EL (cell line): ENCODE data around the gene CD164.
A peak's percentile ranks its signal among the peaks of the same experiment; 100 is the strongest.
"Not testable (repeated sequence)": the region's sequence is repeated elsewhere in the genome, so short reads cannot be mapped to it uniquely, and the experiment has no call there.

ENCODE experiments used
- DNase-seq: peaks from one replicate; pipeline ENCODE4 v3.0.0-alpha.2; 2016

CD164 gene

DNA sequence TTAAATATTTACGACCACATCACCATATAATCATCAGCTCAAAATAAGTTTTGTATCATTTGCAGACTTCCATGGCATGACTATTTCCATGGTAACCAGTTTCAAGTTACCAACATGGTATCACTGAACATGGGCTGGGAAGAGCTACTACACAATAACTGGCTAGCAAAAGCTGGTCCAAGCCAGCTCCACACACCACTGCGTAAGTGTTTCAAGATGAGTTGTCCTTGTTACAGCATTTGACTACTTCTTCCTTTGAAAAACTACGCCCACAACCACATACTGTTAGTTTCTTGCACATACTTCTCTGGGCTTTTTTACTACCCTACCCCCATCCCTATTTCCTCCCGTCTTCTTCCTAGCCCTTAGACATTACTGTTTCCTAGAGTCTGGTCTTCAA is 8.5 kb downstream of the CD164 start:
- DNase-seq, result no peak

DNA sequence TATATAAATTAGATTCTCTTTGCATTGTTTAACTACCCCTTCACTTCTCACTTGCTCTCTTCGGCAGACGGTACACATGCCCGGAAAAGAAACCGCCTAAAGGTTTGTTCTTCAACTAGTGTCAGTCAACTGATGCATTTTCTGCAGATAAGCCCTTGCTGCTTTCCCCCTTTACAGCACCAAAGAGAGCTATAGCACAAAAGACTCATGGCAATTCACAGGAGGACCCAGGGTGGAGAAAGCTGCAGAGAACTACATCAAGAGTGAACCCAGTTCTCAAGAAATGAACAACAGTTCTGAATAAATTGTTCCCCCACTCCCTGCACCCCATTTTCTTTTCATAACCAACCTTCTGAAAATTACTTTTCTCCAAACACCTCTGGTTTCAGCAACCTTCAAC is 8.9 kb downstream of the CD164 start:
- no peak for DNase-seq

DNA sequence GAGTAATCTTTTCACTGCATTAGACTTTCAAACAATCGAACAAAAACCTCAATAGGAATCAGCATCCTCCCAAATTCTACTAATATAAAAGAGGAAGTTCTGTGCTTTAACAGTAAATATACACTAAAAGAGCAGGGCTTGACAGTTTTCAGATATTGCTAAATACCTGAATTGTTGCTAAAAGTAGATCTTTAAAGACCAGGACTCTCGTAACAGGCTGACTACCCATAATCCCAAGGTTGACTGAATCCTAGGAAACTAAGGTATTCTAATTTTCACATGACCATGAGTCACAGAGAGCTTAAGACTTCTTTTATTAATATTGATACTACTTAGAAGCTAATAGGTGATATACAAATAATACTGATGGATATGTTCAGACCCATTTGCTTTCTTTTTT is 10.1 kb downstream of the CD164 start:
- no peak for DNase-seq

DNA sequence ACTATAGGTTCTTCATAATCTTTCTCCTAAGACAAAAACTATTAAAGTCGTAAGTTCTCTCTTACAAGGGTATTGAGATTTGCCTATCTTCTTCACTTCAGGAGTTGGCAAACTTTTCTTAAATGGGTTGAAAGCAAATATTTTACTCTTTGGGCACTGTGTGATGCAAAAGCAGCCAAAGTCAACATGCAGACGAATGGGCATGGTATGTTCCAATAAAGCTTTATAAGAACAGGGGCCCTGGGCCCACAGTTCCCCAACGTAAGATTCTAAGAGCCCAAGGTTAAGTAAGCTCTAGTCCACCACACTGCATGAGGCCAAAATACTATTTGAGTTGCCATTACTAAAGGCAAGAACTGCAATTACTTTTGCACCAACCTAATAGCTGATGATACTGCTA is 11.5 kb downstream of the CD164 start:
- no peak for DNase-seq

DNA sequence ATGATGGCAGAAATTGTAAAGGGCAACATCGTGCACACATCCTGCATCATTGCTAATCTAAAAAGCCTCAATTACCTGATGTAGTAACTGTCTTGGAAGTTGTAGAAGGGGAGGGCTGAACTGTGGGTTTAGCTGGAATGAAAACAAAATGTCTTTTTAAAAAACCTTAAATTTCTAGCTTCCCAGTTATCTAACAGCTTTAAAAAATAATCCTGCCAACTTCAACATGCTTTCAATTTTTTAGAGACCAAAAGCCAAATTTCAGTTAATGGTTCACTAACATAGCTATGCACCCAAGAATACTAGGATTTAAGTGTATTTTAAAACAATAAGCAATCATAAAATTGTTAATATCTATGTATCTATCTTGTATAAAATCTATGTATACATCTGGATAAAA is 11.9 kb downstream of the CD164 start:
- no peak for DNase-seq

DNA sequence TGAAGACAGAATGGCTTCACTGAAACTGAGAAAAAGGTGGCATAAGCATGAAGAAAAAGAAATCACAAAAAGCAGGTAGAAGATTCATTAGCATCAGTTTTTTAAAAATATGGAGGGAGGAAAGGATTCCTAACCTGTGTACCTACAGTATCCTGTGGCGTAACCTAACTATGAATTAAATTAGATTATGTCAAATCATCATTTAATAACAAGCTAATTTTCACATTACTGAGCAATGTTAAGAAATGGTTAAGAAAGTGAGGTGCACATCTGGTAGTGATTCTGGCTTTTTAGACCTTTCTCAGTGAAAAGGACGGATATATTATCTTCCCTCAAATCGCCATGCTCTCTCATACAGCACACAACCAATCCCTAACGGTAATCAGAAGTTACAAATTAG is 12.5 kb downstream of the CD164 start:
- no peak for DNase-seq

DNA sequence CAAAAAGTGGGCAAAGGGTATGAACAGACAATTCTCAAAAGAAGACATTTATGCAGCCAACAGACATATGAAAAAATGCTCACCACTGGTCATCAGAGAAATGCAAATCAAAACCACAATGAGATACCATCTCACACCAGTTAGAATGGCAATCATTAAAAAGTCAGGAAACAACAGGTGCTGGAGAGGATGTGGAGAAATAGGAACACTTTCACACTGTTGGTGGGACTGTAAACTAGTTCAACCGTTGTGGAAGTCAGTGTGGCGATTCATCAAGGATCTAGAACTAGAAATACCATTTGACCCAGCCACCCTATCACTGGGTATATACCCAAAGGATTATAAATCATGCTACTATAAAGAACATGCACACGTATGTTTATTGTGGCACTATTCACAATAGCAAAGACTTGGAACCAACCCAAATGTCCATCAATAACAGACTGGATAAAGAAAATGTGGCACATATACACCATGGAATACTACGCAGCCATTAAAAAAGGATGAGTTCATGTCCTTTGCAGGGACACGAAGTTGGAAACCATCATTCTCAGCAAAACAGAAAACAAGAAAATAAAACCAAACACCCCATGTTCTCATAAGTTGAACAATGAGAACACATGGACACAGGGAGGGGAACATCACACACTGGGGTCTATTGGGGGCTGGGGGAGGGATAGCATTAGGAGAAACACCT is 17.7 kb downstream of the CD164 start:
- DNase-seq, result not testable (repeated sequence)

DNA sequence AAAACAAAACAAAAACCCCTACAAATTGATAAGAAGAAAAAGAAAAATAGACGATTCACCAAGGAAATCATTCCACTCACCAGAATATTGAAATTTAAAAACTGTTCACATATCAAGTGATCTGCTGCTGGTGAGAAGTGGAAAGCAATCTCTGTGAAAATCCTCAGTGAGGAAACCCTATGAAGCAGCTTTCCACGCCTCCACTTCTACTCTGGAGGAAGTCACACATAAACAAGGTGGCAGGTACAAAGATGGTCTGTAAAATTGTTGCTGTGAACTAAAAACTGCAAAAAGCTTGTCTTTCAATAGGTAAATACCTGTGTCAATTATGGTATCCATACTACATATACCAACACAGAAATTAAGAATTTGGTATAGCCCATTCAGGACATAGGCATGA is 18.5 kb downstream of the CD164 start:
- DNase-seq, result no peak

DNA sequence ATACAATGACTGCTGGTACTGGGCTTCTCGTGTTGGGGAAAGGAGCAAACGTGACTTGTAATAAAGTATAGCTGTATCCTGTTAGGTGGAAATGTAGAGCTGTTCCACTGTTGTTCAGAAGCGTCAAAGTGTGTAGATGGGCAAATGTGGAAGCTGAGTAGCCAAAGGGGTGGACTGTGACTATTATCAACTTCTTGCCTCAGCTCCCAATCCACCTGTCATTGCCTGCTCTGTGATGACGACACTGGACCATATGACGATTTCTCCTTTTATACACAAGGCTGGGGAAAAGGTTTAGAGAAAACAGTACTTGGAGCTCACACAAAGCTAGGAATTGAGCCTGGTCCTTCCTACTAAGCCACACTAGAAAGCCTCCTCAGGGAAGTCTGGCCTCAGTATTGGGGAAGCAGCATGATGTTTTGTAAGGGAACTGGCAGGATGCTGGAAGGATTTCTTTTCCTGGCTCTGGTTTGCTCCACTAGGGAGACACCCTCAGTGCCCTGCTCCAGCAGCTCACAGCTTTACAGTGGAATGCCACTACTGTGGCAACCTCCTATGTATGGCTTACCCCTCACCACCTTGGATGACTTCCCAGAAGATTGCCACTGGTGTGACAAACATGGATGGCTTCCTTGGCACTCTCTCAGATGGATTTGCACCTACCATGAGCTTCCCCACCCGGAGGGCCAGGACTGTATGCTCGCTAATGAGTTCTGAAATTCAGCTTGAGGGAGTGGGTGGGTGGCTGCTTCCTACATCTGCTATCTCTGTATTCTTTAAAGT is 20.0 kb downstream of the CD164 start:
- DNase-seq, result no peak

DNA sequence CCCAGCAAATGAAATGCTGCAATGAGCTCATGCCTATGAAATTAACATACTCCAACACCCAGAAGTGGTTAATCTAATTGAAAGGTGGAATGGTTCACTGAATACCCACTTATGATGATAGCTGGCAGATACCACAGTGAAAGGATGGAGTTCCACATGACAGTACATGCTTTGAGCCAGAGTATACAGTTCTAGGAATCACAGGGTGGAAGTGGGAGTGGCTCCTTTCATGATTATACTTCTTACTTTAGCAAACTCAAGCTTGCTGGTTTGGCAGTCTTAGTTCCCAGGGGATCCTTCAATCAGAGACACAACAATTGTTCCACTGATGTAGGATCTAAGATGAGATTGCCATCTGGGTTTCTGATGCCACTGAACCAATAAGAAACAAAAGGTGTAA is 21.5 kb downstream of the CD164 start:
- no peak for DNase-seq

DNA sequence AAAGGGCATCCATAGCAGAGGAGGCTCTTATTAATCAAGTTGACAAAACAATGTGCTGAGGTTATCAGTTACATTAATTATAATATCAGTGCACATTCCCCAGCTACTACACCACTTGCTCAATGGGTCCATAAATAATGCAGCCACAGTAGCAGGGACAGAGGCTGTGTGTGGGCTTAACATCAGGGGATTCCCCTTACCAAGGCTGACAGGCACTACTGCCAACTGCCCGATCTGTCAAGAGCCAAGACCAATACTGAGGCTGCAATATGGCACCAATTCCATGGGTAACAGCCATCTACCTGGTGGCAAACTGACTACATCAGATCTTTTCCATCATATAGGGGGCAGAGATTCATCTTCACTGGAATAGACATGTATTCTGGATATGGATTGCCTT is 22.0 kb downstream of the CD164 start:
- no peak for DNase-seq

DNA sequence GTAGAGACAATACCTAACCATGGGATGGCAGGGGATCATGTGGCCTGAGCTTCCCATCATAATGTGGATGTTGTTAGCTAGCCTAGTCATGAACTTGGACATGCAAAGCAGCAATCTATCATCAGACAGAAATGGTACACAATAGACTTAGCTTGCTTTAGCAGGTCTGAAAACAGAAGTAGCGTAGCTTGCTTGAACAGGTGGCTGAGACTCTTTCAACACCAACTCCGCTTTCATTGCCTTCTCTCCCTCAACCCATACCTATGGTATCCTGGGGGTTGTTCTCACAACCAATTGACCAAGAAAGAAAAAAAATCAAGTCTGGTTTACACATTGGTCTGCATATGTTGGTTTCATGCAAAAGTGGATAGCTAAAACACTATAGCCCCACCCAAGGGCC is 23.0 kb downstream of the CD164 start:
- no peak for DNase-seq

DNA sequence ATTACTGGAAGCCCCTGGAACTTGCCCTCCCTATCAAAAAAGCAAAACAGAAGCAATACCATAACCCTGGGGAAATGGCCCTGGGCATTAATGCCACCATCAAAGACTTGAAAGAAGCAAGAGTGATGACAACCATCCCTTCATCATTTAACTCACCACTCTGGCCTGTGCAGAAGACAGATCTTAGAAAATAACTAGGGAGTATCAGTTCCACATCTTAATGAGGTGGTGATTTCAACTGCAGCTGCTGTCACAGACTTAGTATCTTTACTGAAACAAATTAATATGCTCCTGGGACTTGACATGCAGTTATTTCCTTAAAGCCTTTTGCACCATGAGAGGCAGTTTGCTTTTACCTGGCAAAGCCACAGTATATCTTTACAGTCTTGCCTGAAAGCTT is 24.1 kb downstream of the CD164 start:
- no peak for DNase-seq

DNA sequence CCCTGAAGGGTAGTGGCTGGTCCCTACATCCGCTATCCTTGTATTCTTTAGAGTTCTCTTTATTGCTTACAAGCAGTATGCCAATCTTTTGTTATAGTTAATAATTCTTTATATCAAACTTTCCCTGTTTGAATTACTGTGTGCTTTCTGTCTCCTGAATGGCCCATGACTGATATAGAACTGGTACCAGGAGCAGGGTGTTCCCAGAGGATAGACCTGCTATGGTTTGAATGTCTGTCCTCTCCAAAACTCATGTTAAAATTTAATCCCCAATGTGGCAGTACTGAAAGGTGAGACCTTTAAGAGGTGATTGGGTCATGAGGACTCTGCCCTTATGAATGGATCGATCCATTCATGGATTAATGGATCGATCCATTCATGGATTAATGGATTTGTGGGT is 26.0 kb downstream of the CD164 start:
- DNase-seq, result no peak

DNA sequence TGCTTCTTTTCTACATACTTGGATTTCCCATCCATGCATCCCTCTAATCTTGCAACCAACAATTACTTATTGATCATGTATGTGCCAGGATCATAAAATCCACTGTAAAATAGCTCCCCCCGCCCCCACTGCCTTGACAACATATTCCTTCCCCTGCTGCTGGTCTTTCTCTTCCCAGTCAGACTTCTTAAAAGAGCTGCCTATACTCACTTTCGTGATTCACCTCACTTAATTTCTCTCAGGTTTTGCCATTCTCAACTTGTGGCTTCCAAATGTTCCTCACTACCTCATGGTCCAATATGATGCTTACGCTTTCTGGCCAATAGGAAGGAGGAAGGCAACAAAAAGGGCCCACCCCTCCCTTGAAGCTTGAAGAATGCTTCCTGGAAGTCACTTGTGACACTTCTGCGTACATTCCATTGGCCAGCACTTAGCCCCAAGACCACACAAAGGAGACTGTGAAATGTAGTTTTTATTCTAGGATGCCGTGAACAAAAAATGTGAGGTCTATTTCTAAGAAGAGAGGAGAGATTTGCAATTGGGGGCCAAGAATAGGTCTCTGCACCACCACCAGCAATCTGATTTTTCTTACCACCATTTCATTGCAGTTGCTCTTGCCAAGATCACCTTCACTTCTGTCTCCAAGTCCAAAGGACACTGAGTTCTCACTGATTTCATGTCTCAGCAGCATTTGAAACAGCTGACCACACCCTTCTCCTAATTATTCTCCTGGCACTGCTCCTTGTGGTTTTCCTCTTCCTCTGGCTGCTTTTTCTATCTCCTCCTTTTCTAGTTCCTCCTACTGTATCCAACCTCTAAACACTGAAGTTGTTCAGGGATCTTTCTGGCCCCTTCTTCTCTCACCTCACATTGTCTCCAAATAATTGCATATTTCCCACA is 30.8 kb downstream of the CD164 start:
- no peak for DNase-seq

DNA sequence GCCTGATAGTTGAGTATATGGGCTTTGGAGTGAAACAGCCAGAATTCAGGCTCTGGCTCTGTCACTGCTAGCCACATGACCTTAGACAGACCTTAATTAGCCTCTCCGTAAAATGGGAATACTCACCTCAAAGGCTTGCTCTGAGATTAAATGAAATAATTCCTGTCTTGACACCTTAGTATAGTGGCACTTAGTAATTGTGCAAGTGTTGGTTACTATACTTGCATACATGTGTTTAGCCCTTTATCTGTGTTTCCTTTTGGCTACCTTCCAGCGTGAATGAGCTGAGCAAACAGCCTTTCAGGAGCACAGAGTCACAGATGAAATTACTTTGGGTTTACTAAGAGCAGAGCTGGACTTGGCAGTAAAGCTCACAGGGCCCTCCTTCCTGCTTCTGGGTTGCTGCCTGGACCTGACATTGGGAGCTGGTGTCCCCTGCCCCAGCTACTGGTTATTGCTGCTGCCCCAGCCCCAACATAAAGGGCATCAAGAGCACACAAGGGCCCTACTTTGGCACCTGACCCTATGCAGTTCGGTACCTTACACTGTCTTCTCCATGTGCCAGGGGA is 32.8 kb downstream of the CD164 start:
- peak; percentile 50 for DNase-seq

DNA sequence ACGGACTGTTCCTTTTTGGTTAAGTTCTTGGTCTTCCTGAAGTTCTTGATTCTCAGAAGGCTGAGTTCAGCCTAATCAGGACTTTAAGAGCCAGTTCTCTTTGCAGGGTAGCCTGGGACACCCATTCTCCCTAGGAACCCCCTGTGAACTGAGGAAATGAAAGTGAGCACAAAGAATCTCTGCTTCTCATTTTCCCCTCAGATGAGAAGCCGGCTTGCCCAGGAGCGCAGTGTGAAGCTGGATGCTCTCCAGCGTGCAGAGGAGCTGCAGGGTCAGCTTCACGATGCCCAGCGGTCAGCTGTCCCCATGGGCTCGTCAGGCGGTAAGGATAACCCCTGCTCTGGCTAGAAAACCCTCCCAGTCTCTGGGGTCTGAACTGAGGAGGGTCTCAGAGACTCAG is 34.0 kb downstream of the CD164 start:
- DNase-seq, result no peak

DNA sequence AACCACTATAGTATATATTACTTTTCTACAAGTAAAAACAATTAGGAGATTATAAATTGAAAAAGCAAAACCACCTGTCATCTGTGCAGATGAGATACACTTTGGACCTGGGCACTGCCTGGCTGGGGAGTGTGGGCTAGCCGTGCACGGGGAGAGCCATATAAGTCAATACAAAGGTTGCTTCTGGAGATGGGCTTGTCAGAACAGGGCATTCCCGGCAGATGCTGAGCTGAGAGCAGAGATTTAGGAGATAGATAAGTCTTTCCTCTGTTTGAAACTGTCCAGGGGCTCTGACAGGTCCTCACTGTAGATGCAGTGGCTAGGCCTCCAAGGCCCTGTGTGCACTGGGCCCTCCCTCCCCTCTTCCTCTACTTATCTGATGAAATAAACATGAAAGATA is 34.5 kb downstream of the CD164 start:
- DNase-seq, result no peak

DNA sequence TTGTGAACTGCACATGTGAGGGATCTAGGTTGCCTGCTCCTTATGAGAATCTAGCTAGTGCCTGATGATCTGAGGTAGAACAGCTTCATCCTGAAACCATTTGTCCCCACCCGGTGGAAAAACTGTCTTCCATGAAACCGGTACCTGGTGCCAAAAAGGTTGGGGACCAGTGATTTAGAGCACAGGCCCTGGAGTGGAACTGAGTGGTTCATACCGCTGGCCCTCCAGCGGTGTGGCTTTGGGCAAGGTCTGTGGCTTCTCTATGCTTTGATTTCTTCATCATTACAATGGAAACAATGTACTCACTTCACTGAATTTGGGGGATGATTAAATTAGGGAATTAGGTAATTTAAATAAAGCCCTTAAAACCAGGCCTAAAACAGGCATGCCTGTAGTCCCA is 36.3 kb downstream of the CD164 start:
- no peak for DNase-seq

DNA sequence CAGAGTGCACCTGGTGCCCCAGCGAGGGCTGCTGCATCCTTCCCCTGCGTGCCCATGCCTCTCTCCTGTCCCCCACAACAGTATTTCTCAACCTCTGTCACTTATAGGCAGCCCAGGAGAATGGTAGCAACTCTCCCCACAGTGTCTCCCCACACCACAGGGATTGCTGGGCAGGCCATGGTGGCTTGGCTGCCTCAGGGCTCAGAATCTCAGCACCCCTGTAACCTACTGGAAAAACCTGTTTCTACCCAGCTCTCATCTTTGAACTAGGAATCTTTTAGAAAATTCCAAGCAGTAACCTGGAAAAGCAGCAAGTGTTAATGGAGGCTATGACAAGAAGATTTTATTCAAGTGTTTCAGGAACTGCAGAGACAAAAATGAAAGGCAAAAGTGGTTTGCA is 38.0 kb downstream of the CD164 start:
- no peak for DNase-seq

DNA sequence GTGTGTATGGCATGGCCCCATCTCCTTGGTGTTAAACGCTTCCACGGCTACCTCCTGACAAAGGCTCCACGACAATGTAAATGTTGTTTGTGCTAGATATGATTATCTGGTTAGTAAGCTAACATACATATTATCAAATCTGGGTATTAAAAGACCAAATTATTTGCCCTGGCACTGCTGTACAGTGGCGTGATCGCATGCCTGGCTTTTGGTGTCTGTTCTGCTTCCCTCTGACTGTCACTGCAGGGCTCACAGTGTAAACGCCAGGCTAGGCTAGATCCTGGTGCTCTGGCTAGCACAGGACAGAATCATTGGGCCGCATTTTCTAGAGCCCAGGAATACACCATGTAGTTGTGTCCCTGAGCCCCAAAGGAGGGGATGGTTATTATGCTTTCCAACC is 38.7 kb downstream of the CD164 start:
- DNase-seq, result no peak

DNA sequence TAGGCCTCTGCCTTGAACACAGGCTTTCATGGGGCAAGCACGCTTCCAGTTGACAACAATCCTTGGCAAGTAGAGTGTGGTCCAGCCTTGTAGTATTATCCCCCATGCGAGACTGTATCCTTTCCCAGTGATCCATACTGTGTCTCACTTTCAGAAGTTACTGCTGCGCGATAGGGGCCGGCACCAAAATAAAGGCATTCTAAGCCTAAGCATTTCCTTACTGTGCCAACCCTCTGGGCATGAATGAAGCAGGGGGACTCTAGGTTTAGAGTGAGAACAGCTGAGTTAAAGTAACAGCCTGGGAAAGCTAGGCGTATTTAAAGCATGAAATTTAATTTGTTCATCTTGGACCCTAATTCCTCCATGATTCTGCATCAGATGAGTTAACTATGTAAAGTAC is 39.4 kb downstream of the CD164 start:
- DNase-seq, result no peak

DNA sequence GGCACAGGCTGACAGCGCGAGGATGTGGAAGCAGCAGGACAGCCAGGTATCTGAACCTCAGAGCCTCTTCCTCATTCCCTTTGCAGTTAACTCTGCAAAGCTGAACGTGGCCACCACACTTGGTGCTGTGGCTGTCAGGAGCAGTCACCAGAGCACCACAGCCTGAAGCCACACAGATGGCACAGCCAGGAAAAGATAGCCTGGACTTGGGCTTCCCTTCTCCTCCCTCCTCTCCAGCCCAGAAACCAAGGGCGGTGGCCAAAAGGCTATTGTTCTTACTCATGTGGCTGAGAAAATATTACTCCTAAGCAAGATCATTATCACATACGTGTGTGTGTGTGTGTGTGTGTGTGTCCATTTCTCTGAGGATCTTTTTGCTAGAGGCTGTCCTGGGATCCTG is 39.8 kb downstream of the CD164 start:
- no peak for DNase-seq

DNA sequence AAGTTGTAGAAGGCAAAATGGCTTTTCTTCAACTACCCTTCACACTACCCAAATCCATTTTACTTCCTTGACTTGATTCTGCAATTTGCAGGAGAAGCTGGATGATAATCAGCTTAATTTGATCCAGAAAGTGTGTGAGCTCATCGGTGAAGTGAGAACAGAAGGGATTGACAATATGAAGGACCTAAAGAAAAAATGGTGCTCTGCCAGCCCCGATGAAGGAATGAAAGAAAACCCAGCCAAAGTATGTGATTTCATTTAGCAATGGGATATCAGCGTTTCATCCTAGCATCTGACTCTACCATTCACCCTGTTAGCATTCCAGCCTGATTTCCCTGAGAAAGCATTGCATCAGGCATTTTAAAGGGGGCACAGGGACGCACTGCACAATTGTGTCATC is 41.5 kb downstream of the CD164 start:
- no peak for DNase-seq
